SK-N-SH (cell line): ENCODE measurements around the gene MRPL27. TPM values are rescaled to one million over a fixed set of nuclear protein-coding genes. Genes with fewer than 3 reads are reported as not detected.

Source experiments
- CTCF ChIA-PET: fragments of 300-600, 350-600 bp; formaldehyde crosslinking; extraction: SDS; loops from one replicate; lab custom pipeline; 2021; lab: Yijun Ruan, JAX
- POLR2A ChIA-PET: fragments of 350-600 bp; sonication (Branson Sonifier 250); formaldehyde crosslinking; extraction: SDS; loops from one replicate; lab custom pipeline; 2020; ENCODE audit warnings: antibody characterized with exemption, inconsistent platforms; lab: Yijun Ruan, JAX
- DNase-seq: peaks from one replicate; pipeline ENCODE4 v3.0.0; 2012
- H2AFZ ChIP-seq: fragments of 200-600 bp; sonication (generic); 2 replicates; pipeline ENCODE4 v1.8.1; 2016; ENCODE audit warnings: antibody characterized with exemption, mild to moderate bottlenecking, low read depth
- H3F3A ChIP-seq: fragments of 200-600 bp; sonication (generic); replicated peaks from 2 replicates; pipeline ENCODE3; 2016; ENCODE audit warnings: antibody characterized with exemption, mild to moderate bottlenecking; ENCODE audit not compliant: insufficient read depth
- H3K27ac ChIP-seq, 2 experiments: fragments of 200-500 bp in 1 of 2; fragments of 200-600 bp in 1 of 2; sonication (Bioruptor generic) in 1 of 2; sonication (generic), shearing (Covaris generic) in 1 of 2; 2 replicates each; pipeline versions ENCODE4 v1.5.1 to v1.6.1; 2014 to 2016; ENCODE audit warnings: low read depth in 2 of 2, inconsistent platforms in 1 of 2, low read length in 1 of 2, mild to moderate bottlenecking in 1 of 2, mixed read lengths in 1 of 2
- H3K27me3 ChIP-seq: fragments of 200-600 bp; sonication (generic), shearing (Covaris generic); 2 replicates; pipeline ENCODE4 v1.6.1; 2016; ENCODE audit warnings: mixed run types; ENCODE audit not compliant: insufficient read depth
- H3K36me3 ChIP-seq, 2 experiments: fragments of 200-500 bp in 1 of 2; fragments of 200-600 bp in 1 of 2; sonication (Bioruptor generic) in 1 of 2; sonication (generic) in 1 of 2; replicated peaks in 1 of 2; 2 replicates each; pipeline versions ENCODE3 to v1.5.1; 2014 to 2016; ENCODE audit warnings: low read length in 1 of 2, mild to moderate bottlenecking in 1 of 2; ENCODE audit not compliant: insufficient read depth in 2 of 2, control insufficient read depth in 1 of 2
- H3K4me1 ChIP-seq, 2 experiments: fragments of 200-500 bp in 1 of 2; fragments of 200-600 bp in 1 of 2; sonication (Bioruptor generic) in 1 of 2; sonication (generic), shearing (Covaris generic) in 1 of 2; 2 replicates each; pipeline versions ENCODE4 v1.5.1 to v1.6.1; 2014 to 2016; ENCODE audit warnings: low read depth in 1 of 2, low read length in 1 of 2, mixed run types in 1 of 2; ENCODE audit not compliant: insufficient read depth in 2 of 2, control insufficient read depth in 1 of 2
- H3K4me2 ChIP-seq: fragments of 200-600 bp; sonication (generic), shearing (Covaris generic); 2 replicates; pipeline ENCODE4 v1.6.1; 2017; ENCODE audit warnings: mixed run types
- H3K4me3 ChIP-seq, 2 experiments: fragments of 200-500 bp in 1 of 2; fragments of 200-600 bp in 1 of 2; sonication (Bioruptor generic) in 1 of 2; sonication (generic), shearing (Covaris generic) in 1 of 2; 2 replicates each; pipeline versions ENCODE4 v1.5.1 to v1.8.1; 2014 to 2016; ENCODE audit warnings: low read depth in 2 of 2, inconsistent platforms in 1 of 2, low read length in 1 of 2, mild to moderate bottlenecking in 1 of 2, mixed read lengths in 1 of 2, moderate library complexity in 1 of 2
- H3K79me2 ChIP-seq: fragments of 200-600 bp; sonication (generic); 2 replicates; pipeline ENCODE4 v1.8.1; 2017; ENCODE audit warnings: mild to moderate bottlenecking; ENCODE audit not compliant: insufficient read depth
- H3K9ac ChIP-seq: fragments of 200-600 bp; sonication (generic); 2 replicates; pipeline ENCODE4 v1.6.1; 2017; ENCODE audit warnings: mixed run types
- H3K9me2 ChIP-seq: fragments of 200-600 bp; sonication (generic); 2 replicates; pipeline ENCODE4 v1.6.1; 2017; ENCODE audit warnings: mixed run types
- H3K9me3 ChIP-seq: fragments of 200-600 bp; sonication (generic); 2 replicates; pipeline ENCODE4 v1.6.1; 2017; ENCODE audit warnings: mixed run types, mild to moderate bottlenecking, moderate library complexity
- H4K20me1 ChIP-seq: fragments of 200-600 bp; sonication (generic); 2 replicates; pipeline ENCODE4 v1.6.1; 2017; ENCODE audit warnings: mild to moderate bottlenecking, mixed run types; ENCODE audit not compliant: insufficient read depth
- CHD2 ChIP-seq: fragments of 150-350 bp; IDR thresholded peaks from 2 replicates; pipeline ENCODE4 v1.6.1; 2018; ENCODE audit warnings: low read length; ENCODE audit not compliant: partially characterized antibody
- CTCF ChIP-seq: fragments of 200-600 bp; sonication (generic); IDR thresholded peaks from 2 replicates; pipeline ENCODE4 v1.6.1; 2017; ENCODE audit warnings: antibody characterized with exemption, mild to moderate bottlenecking, moderate library complexity
- ELF1 ChIP-seq: IDR thresholded peaks from 2 replicates; pipeline ENCODE4 v1.4.0; 2012
- EZH2phosphoT487 ChIP-seq: fragments of 200-600 bp; sonication (generic); IDR thresholded peaks from 2 replicates; pipeline ENCODE4 v1.6.1; 2017; ENCODE audit warnings: low read depth, mixed run types, mild to moderate bottlenecking, antibody characterized with exemption, moderate library complexity, borderline replicate concordance
- FOSL2 ChIP-seq: IDR thresholded peaks from 2 replicates; pipeline ENCODE4 v1.4.0; 2012; ENCODE audit warnings: low read depth, mild to moderate bottlenecking, moderate library complexity, borderline replicate concordance
- GATA2 ChIP-seq: sonication (generic); formaldehyde crosslinking; IDR thresholded peaks from 2 replicates; pipeline ENCODE4 v1.5.0; 2020; ENCODE audit warnings: mild to moderate bottlenecking, missing genetic modification reagents
- MXI1 ChIP-seq: IDR thresholded peaks from 2 replicates; pipeline ENCODE4 v1.6.1; 2012; ENCODE audit warnings: mild to moderate bottlenecking, low read depth, low read length, improper control_type of control experiment
- NFIC ChIP-seq: IDR thresholded peaks from 2 replicates; pipeline ENCODE4 v1.4.0; 2012; ENCODE audit warnings: borderline replicate concordance
- PBX3 ChIP-seq: IDR thresholded peaks from 2 replicates; pipeline ENCODE4; 2012
- POLR2AphosphoS5 ChIP-seq: IDR thresholded peaks from 2 replicates; pipeline ENCODE4 v1.6.1; 2012; ENCODE audit warnings: low read depth, low read length
- WGBS: methylation state at CpG from one replicate; pipeline ENCODE4 v1.1.6; 2017; ENCODE audit warnings: low lambda C conversion rate; 5-methylcytosine and 5-hydroxymethylcytosine counted together
- polyA plus RNA-seq, 3 experiments: library from polyadenylated mRNA; depleted of rRNA; stranded (reverse); fragments of >200 nt; gene quantifications; 2 replicates each; pipeline ENCODE4 v1.2.3, GENCODE V29; 2012
- TF ChIP-seq, protein P1 (sequence below): fragments of 150-350 bp; IDR thresholded peaks from 2 replicates; pipeline ENCODE4 v1.6.1; 2017; ENCODE audit warnings: antibody characterized with exemption, low read length, low read depth, borderline replicate concordance

Gene MRPL27
- polyA plus RNA-seq, 1 of the 3 experiments (the other 2 are of a cell fraction), result 266 TPM

- no peaks in the 10 kb centered on the region for H3K9me3 ChIP-seq
- no peaks in the 10 kb centered on the region for H3K9me2 ChIP-seq
- TF ChIP-seq ELF1, result no peak
- no peak for TF ChIP-seq POLR2AphosphoS5
- no peak for TF ChIP-seq PBX3
- TF ChIP-seq EZH2phosphoT487, result no peak
- TF ChIP-seq, protein P1, sequence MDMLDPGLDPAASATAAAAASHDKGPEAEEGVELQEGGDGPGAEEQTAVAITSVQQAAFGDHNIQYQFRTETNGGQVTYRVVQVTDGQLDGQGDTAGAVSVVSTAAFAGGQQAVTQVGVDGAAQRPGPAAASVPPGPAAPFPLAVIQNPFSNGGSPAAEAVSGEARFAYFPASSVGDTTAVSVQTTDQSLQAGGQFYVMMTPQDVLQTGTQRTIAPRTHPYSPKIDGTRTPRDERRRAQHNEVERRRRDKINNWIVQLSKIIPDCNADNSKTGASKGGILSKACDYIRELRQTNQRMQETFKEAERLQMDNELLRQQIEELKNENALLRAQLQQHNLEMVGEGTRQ, result no peak
- ChIA-PET POLR2A (no interaction called here), CTCF (interaction anchor here (1.2 to 5.9 kb wide), 6 partner anchors 22 to 150 kb away, joined by 3 to 54 read pairs (median 20); partner anchors contain the start of gene COL1A1)
- peaks cover 11% of the 10 kb centered on the region for H3F3A ChIP-seq
- H3K4me1 ChIP-seq, result no peaks in the 10 kb centered on the region; a peak in 1 of 4 replicates
- H3K27ac ChIP-seq, result no peak overlapping the region
- H3K4me3 ChIP-seq, result no peak overlapping the region
- no peaks in the 10 kb centered on the region for H3K36me3 ChIP-seq
- no peak overlapping the region for H2AFZ ChIP-seq
- WGBS, result 85% methylated on average over 12 of the region's 12 CpGs
- no peaks in the 10 kb centered on the region for H3K27me3 ChIP-seq
- no peaks in the 10 kb centered on the region for H4K20me1 ChIP-seq
- DNase-seq, result no peak
- no peak overlapping the region for H3K9ac ChIP-seq
- no peaks in the 10 kb centered on the region for H3K79me2 ChIP-seq
- no peak overlapping the region for H3K4me2 ChIP-seq
Observed at GRCh38 chr17:50319306-50320004, 53.5 kb downstream of the MRPL27 start.

DNA sequence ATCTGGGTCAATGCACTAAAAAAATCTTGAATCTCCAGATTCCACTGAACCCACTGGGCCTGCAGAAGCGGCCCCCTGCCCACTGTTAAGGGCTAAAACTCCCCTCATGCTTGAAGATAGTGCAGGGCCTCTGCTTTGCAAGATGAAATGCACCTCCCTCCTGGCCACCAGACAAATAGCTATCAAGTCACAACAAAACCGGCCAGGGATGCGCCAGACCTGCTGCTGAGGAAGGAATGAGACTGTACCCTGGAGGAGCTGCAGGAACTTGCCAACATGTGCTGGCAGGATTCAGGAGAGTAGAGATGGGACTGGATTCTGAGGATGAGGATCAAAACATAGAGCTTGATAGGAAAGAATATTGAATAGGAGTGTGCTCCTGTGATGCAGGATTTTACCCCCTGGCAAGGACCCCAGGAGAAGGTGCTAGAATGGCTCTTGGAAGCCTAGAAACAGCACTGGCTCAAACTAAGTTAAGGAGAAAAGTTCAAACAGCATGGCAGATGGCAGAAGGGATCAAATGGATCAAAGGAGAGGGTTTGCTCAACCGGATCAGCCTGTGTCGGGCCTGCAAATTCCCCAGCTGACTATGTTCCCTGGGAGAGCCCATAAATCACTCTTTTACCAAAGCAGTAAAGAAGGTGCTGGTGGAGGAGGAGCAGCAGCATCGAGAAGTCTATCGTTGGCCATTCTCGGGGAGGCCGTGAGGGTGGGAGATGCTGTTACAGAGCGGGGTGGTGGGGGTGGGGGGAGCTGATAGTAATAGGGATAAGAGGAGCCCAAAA lies 54.3 kb downstream of the MRPL27 start:
- no peak overlapping the region for H3K9ac ChIP-seq
- H3K9me3 ChIP-seq, result no peaks in the 10 kb centered on the region
- no peaks in the 10 kb centered on the region; a peak in 1 of 4 replicates for H3K4me1 ChIP-seq
- H2AFZ ChIP-seq, result no peak overlapping the region
- CTCF ChIA-PET, result interaction anchor here (0.8 to 5.6 kb wide), 9 partner anchors 10 to 179 kb away, joined by 3 to 54 read pairs (median 4); partner anchors contain the start of gene COL1A1
- DNase-seq, result no peak
- TF ChIP-seq PBX3 (no peak), CHD2 (no peak), NFIC (no peak), MXI1 (no peak), FOSL2 (no peak), GATA2 (CRISPR knock-in tag) (no peak), CTCF (no peak)
- no peaks in the 10 kb centered on the region for H3K36me3 ChIP-seq
- POLR2A ChIA-PET, result no interaction called here
- H3K27me3 ChIP-seq, result no peaks in the 10 kb centered on the region
- WGBS, result 94% methylated on average over 10 of the region's 10 CpGs
- H3K79me2 ChIP-seq, result no peaks in the 10 kb centered on the region
- no peak overlapping the region for H3K4me2 ChIP-seq
- peaks cover 11% of the 10 kb centered on the region for H3F3A ChIP-seq
- no peaks in the 10 kb centered on the region for H3K9me2 ChIP-seq
- no peaks in the 10 kb centered on the region for H4K20me1 ChIP-seq
- no peak overlapping the region for H3K4me3 ChIP-seq
- H3K27ac ChIP-seq, result no peak overlapping the region
